DMS 273 (cell line): ENCODE results near the gene UGT1A5.
A peak's percentile ranks its signal among the peaks of the same experiment; 100 is the strongest.

Experiments used
- DNase-seq: peaks from one replicate; lab custom pipeline; 2025; ENCODE audit not compliant: unreplicated experiment; lab: John Stamatoyannopoulos, UW

The UGT1A5 gene

DNA sequence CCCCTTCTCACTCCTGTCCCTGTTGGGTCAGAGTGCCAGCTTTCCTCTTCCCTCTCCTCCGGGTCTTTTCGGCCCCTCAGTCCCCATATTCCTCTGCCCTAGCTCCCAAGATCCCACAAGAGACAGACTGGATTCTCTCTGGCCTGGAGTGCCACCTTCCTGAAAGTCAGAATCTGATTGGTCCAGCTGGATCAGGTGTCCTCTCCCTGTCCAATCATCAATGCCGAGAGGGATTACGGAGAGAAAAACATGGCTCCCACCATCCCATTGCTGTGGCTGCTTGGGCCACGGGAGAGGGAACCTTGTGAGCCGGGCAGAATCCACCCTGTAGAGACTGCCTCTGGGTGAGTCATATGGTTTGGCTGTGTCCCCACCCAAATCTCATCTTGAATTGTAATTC, 62.7 kb downstream of the UGT1A5 start:
- DNase-seq, result no peak

DNA sequence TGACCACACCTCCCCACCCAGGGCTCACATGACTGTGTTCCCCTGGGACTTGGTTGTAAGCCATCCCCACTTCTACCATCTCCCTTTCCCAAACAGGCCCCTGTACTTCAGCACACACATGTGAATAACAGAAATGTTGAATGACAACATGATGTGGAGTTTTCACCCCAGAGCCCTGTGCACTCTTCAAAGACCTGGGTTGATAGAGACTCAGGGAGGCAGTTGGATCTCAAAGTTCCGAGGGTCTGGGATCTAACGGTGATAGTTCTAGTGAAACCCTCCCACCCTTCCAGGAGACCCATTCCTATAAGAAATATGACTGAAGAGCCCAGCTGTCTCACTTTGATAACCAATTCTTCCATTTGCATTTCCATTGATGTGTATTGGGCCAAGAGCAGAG, 65.3 kb downstream of the UGT1A5 start, which contains the start of gene MROH2A:
Gene MROH2A (plus strand): TSS at position 301 of the 400 bp plus-strand sequence. CDS start 1,029 bp downstream, outside the sequence.
- DNase-seq, result no peak

DNA sequence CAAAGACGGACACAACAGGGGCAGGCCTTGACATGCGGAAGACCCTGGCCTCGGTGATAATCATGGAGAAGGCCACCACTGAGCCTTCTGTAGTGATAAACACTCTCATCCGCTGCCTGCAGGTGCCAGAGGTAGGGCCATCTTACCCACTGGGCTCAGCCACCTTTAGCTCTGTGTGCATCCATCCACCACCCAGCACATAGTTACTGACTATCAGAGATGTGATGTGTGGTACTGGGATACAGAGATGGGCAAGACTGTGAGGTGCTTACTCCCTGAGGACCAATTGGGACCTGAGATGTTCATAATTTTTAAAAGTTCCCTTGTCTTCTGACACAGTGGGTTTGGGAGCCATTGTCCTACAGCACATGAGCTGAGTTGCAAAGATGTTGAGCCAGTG, 67.0 kb downstream of the UGT1A5 start:
- no peak for DNase-seq

DNA sequence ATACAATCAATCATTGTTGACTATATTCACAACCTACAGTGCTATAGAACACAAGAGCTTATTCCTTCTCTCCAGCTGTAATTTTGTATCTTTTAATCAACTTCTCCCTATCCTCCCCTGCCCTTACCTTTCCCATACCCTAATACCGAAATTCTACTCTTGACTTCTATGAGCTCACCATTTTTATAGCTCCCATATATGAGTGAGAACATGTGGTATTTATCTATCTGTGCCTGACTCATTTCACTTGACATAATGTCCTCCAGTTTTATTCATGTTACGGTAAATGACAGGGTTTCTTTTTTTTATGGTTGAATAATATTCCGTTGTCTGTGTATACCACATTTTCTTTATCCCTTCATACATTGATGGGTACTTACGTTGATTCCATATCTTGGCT, 68.1 kb downstream of the UGT1A5 start:
- DNase-seq, result no peak

DNA sequence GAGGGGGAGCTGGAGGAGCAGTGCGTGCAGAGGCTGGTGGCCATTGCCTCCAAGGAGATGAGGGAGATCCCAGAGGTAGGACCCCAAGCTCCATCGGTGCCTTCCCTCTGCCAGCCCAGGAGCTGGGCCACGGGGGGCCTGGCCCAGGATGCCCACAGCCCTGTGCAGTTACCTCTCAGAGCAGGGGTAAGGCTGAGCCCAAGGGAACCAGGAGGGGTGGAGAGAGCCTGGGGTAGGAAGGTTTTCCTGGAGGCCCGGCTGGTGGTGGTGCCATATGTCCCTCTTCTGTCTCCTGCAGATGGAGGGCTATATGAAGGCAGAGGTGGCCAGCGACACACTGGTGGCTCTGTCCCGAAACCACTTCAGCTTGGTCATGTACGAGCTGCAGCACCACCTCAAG, 76.8 kb downstream of the UGT1A5 start:
- no peak for DNase-seq

DNA sequence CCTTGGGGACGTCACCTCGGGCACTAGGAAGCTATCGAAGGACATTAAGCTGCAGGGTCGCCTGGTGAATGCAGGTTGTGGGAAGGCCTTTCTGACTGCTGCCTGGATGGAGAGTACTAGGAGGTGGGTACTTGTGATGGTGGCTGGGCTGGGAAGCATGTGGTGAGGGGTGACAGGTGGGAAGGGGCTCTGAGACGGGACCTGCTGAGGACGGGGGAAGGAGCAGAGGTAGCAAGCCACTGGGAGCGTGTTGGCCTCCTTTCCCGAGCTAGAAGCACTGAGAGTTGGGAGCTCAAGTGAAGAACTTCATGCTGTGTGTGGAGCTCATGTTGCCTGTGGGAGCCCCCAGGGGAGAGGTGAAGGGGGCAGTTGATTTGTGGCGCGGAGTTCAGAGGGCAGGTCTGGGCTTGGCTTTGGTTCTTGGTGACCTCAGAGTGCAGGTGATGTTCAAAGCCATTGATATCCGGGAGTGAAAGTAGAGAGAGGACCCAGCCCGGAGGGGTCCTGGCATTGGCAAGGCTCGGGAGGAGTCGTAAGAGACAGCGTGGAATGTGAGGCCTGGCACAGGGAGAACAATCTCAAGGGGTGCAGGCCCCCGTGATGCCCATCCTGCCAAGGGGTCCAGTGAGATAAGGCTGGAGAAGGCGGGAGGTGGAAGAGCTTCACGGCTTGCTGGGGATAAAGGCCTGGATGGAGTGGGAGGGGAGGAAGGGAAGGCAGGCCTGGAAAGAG, 78.6 kb downstream of the UGT1A5 start:
- no peak for DNase-seq

DNA sequence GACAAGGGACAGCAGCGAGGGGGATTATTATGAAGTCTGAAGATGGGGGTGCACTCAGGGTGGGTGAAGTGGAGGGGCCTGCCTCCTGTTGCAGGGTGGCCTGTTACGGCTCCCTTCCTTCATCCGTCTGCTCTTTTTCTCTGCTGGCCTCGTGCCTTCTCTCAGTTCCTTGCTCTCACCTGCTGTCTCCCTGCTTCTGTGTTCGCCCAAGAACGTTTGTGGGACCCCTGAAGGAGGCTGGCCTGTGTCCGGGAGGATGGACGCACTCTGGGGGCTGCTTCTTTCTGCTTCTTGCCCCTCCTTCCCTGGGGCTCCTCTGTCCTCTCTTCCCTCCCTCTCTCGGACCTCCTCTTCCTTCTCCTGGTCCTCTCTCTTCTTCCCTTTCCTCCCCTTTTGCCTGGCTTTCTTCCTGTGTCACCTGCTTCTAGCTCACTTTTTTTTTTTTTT, 79.2 kb downstream of the UGT1A5 start:
- DNase-seq, result no peak

DNA sequence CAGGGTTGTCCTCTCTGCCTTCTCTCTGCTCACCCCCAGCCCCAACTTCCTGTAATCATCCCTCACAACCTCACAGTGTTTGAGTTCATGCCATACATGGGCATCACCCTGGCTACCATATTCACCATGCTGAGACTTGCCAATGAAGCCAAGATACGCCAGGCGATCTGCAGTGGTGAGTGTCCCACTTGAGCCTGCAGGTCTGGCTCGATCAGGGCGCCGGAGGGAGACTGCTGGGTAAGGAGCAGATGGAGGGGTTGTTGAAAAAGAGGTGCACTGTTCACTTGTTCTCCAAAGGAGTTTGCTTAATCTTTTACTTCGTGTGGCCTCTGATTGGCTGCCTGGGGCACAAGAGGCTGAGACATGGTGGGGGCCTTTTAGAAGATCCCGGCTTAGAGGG, 80.0 kb downstream of the UGT1A5 start:
- DNase-seq, result no peak

DNA sequence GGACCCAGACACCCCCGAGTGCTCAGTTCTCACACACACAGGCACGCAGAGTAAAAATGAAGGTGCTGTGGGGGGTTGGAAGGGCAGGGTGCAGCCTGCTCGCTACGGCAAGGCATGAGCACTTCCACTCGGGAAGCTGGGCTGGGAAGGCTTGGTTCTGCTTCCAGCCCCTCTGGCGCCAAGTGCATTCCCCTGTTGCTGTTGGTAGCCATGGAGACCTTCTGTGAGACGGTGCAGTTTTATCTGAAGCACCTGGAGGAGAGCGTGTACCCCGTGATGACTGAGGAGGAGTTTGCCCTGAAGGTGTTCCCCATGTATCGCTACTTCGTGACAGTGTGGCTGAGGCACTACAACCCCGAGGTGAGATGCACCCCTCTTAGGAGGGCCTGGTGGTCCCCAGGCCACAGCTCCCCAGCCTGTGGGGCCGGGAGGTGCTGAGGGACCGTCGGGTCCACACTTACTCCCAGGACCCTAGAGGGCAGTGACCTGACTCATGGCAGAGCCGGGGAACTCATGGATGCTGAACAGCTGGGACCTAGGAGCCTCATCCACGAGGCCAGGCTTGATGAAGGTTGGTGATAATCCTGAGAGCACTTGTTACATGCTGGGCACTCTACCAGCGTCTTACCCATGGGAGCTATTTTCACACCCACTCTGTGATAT, 80.9 kb downstream of the UGT1A5 start:
- no peak for DNase-seq

DNA sequence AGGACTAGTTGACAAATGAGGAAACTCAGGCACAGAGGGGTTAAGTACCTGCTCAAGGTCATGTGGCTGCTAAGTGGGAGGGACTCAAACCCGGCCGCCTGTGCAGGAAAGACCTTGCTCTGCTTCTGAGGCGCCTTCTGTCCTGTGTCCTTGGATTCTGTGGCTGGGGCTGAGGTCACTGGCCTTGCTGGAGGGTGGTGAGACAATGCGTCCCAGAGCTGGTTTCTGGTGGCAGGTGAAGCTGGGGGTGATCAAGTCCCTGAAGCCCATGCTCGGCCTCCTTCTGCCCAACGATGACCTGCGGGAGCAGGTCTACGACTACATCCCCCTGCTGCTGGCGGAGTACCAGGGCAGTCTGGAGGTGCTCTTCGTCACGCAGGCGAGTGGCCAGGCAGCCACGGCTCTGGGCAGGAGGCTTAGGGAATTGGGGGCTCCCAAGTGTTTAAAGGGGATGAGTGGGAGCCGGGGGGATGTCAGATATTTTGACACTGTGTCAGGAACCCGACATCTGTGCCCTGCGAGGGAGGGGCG, 81.5 kb downstream of the UGT1A5 start:
- DNase-seq, result no peak

DNA sequence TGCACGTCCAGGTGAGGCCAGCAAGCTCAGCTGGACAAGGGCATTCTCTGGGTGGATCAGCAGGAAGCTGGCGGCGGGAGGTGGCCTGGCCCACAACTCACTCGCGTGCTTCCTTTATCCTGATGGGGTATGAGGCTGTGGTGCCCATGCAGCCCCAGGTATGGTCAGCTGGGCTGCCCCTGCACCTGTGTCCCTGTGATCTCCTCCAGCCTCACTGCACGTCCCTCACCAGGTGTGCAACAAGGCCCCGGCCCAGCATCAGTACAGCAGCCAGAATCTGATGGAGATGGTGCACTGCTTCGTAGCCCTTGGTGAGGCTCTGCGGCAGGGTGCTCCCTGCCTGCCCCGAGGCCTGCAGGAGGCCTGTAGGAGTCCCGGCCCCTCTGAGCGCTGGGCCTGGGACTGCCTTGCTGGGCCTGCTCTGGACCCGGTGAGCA, 83.0 kb downstream of the UGT1A5 start:
- DNase-seq, result no peak

DNA sequence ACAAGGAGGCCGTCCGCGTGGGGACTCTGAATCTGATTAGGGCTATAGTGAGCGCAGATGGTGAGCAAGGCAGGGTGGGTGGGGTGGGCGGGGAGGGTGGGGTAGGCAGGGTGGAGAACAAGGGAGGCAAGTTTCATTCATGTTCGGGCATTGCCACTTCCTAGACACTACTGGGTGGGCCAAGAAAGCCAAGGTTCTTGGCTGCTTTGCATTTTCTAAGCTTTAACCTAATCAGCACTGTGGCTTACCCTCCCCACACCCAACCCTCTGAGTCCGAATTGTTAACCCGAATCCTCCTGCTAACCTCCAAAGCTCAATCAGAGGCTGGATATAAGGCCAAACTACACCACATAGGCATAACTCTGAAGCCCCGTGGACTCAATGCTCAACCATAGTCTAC, 83.5 kb downstream of the UGT1A5 start:
- DNase-seq, result no peak

DNA sequence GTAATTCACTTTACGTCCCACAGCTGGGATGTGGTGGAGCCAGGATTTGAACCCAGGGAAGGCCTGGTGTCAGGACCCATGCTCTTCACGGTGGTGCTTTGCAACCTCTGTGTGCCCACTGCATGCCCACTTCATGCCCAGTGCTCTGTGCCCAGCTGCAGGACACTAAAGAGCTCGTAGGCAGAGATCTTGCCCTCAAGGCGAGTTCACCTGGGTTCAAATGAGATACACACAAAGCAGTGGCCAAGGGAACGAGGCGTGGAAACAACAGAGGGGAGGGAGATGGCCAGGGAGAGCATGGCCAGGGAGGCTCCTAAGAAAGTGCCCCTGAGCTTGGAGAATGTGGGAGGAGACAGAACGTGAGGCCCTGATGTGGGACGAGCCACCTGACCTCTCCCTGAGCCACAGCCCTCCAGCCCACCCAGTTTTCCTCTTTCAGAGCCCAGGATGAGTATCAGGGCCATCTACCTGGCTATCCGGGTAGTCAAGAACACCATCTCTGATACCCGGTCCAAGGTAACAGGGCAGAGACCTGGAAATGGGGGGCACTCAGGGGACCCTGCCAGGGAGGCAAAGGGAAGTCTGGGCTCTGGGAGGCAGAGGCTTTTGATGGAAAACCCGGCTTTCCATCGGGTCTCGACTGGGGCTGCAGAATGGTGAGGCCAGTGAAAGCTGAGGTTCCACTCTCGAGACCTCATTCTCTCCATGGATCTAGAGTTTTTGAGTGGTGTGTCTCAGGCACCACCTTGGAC, 85.8 kb downstream of the UGT1A5 start:
- DNase-seq, result no peak

DNA sequence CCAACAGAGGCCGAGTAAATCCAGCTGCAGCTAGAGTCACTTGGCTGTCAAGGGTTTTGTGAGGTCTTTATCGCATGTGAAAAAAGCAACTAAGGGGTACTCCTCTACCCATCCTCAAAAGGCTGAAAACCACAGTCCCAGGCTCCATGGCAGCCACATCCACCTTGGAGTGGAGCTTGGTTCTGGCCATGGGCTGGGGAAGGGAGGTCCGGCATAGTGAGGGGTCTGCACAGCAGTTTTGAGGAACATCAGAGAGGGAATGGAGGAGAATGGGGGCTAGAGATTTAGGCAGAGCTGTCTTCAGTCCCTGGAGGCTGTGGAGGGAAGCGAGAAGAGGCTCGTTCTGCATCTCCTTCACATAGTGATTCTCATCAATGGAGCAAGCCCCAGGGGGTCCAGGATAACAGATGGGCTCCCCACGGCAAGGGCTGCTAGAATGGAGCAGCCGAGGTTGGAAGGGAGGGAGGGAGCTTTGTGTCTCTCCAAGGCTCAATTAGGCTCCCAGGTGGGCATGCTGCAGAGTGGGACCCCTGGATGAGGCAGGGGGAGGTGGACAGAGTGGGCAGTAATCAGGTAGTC, 86.5 kb downstream of the UGT1A5 start:
- peak; percentile 58 for DNase-seq

DNA sequence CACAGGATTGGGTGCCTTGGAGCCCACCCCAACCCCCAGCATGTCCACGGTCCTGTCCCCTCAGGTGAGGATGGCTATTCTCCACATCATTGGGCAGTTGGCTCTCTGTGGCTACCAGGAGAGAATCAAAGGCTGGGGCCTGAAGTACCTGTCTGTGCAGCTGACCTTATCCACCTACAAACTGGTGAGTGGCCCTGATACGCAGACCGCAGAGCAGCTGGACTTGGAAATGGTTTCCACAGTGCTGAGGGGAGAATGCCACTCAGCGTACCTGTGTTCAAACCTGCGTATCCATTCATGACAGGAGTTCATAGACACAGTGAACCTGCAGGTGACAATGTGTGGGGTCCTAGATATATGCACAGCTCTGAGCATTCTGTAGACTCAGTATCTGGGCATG, 87.0 kb downstream of the UGT1A5 start:
- no peak for DNase-seq

DNA sequence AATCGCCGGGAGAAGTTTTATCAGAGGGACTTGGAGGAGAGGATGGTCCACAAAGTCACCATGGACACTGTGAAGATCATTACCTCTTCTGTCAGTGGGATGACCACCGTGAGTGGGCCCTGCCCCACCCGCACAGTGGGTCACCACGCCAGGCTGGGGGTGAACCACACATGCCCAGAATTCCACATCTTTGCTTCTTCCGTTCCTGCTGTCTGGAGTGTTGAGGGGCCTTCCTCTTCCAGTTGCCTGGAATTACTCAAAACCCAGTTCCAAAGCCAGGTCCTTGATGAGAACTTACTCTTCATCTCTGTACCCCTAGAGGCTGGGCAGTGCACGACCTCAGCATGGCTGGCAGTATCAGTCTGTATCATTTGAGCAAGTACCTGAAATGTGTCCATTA, 87.5 kb downstream of the UGT1A5 start:
- DNase-seq, result no peak

DNA sequence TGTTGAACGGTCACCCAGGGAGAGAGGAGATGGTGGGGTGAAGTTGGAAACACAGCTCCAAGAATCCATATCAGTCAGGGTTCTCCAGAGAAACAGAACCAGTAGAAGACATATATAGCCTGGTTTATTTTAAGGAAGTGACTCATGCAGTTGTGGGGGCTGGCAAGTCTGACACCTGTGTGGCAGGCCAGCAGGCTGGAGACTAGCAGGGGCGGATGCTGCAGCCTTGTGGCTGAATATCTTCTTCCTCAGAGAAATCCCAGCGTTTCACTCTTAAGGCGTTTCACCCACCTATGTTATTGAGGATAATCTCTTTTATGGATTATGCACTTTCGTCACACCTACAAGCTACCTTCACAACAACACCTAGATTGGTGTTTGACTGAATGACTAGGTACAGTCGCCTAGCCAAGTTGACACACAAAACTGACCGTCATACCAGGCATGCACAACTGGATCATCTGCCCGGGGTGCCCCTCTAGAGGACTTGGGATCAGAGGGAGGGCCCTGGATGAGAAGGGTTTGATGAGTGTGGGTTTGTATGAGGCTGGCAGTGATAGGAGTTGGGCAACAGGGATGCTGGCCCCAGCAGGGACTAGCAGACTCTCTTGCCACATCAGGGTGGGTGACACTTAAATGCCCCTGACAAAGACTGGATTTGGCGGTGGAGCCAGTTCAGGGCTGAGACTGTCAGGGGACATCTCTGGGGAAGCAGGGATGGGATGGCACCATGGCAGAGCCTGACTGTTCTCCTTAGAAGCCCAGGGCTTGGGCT, 88.8 kb downstream of the UGT1A5 start:
- DNase-seq, result no peak

DNA sequence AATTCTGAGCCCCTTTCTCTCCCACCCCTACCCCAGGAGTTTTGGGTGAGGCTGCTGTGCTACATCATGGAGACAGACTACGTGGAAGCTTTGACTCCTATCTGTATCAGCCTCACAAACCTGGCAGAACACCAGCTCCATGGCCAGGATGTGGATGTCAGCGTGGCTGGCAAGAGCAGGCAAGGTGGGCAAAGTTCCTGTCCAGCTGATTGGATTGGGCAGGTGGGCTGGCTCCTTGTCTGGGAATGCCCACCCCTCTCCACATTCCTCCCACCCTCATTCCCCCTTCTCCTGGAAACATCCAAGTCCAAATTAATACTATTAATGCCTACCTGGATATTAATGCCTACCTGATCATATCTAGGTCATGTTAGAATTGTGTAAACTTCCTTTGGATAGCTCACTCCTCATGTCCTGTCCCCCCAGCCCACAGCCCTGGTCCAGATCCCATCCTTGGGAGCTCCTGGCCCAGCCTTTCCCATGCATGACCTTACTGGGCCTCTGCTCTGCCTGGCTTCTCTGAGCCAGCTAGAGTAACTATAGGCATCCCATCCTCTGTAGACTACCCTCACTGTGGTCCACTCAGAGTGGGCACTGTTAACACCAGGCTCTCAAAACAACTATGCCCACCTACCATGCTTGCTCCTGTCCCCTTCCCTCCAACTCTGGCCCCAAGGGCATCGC, 89.6 kb downstream of the UGT1A5 start:
- no peak for DNase-seq

DNA sequence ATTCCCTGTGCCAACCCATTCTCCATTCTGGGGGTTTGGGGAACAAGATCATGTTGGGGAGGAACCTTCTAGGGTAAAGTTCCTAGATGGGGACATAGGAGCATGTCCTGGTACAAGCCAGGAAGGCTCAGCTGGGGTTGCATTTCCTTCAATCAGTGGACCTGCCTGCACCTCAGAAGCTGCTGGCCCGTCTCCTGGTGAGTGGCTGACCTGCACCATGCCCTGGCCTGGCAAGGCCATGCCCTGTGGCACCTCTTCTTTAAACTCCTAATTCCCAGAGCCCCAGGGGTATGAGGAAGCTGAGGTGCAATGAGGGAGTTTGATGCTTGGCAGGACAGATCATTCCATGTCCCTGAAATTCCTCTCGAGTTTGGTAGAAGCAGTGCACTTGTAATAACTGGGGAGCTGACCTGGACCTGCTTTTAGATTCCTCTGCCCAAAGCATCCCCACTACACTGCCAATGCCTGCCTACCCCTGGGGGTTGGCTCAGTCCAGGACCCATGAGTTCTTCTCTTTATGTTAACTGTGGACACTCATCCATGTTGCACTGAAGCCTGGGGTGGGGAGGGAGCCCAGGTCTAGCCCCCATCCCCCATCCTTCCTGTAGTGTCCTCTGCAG, 90.7 kb downstream of the UGT1A5 start:
- no peak for DNase-seq

DNA sequence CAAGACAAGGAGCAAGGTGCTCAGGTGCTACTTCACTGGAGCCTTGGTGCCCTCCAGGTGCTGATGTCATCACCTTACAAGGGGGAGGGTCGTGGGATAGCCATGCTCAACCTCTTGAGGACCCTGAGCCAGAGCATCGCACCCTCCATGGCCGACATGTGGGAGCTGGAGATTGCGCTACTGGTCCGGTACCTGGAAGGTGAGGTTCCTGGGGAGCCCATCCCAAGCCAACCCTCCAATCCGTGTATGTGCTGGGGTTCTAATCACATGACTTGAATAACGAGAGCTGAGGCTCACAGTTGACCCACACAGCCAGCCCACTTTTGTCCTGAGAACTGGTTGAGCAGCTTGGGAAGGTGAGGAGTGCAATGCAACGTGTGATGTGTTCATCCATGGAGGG, 91.3 kb downstream of the UGT1A5 start:
- no peak for DNase-seq
